Common myeloid progenitor, CD34-positive (primary cell): ENCODE measurements around the gene MSN.
"Not testable (repeated sequence)": the region's sequence is repeated elsewhere in the genome, so short reads cannot be mapped to it uniquely, and the experiment has no call there.

Experiments
- CTCF ChIA-PET: fragments of 350-600 bp; sonication (Branson Sonifier 250); formaldehyde crosslinking; loops from one replicate; lab custom pipeline; 2021; ENCODE audit warnings: antibody characterized with exemption; lab: Charles Lee
- POLR2A ChIA-PET: fragments of 350-600 bp; sonication (Branson Sonifier 250); formaldehyde crosslinking; loops from one replicate; lab custom pipeline; 2021; ENCODE audit warnings: antibody characterized with exemption; lab: Charles Lee
- DNase-seq, 3 donors: peaks; one replicate each; pipeline versions ENCODE4 v3.0.0 to v3.0.0-alpha.2; 2013
- H3K27ac ChIP-seq, 2 experiments: 1 replicate in 1 of 2; 2 replicates in 1 of 2; pipeline ENCODE4 v1.7.0; 2013; ENCODE audit warnings: inconsistent platforms in 2 of 2, low read length in 2 of 2, mild to moderate bottlenecking in 2 of 2, low read depth in 1 of 2, moderate library complexity in 1 of 2; ENCODE audit not compliant: severe bottlenecking in 2 of 2, insufficient read depth in 1 of 2, poor library complexity in 1 of 2
- H3K27me3 ChIP-seq, 5 experiments: replicated peaks in 2 of 5; 1 replicate in 3 of 5; 2 replicates in 2 of 5; pipeline versions ENCODE4 v1.6.1 to v1.7.0; 2013; ENCODE audit warnings: low read length in 4 of 5, mild to moderate bottlenecking in 2 of 5, moderate library complexity in 2 of 5, inconsistent platforms in 1 of 5; ENCODE audit not compliant: insufficient read depth in 5 of 5, control insufficient read depth in 4 of 5
- H3K36me3 ChIP-seq, 4 experiments: 1 replicate in 2 of 4; 2 replicates in 2 of 4; pipeline versions ENCODE4 v1.6.1 to v1.7.0; 2013; ENCODE audit warnings: low read length in 3 of 4, control low read depth in 1 of 4, mild to moderate bottlenecking in 1 of 4; ENCODE audit not compliant: control insufficient read depth in 4 of 4, insufficient read depth in 4 of 4
- H3K4me1 ChIP-seq, 4 experiments: 1 replicate in 3 of 4; 2 replicates in 1 of 4; pipeline versions ENCODE4 v1.6.1 to v1.7.1; 2013; ENCODE audit warnings: low read length in 3 of 4, mild to moderate bottlenecking in 3 of 4, control low read depth in 1 of 4, inconsistent platforms in 1 of 4, moderate library complexity in 1 of 4; ENCODE audit not compliant: control insufficient read depth in 4 of 4, insufficient read depth in 4 of 4; ENCODE audit errors: control extremely low read depth in 1 of 4
- H3K4me3 ChIP-seq, 7 experiments: 1 replicate in 4 of 7; 2 replicates in 3 of 7; pipeline versions ENCODE4 v1.5.1 to v1.7.0; 2013; ENCODE audit warnings: mild to moderate bottlenecking in 7 of 7, low read length in 6 of 7, moderate library complexity in 6 of 7, inconsistent platforms in 2 of 7, low read depth in 2 of 7, control low read depth in 1 of 7; ENCODE audit not compliant: insufficient read depth in 4 of 7, control insufficient read depth in 1 of 7; ENCODE audit errors: extremely low read depth in 1 of 7
- H3K9me3 ChIP-seq, 5 experiments: 1 replicate in 4 of 5; 2 replicates in 1 of 5; pipeline versions ENCODE4 v1.6.1 to v1.7.1; 2013; ENCODE audit warnings: low read length in 4 of 5, mild to moderate bottlenecking in 2 of 5, inconsistent platforms in 1 of 5, low read depth in 1 of 5, moderate library complexity in 1 of 5; ENCODE audit not compliant: control insufficient read depth in 4 of 5, insufficient read depth in 2 of 5; ENCODE audit errors: control extremely low read depth in 1 of 5
- WGBS: methylation state at CpG from one replicate; pipeline ENCODE4 v1.1.5; 2013; ENCODE audit not compliant: insufficient coverage; 5-methylcytosine and 5-hydroxymethylcytosine counted together

MSN gene

DNA sequence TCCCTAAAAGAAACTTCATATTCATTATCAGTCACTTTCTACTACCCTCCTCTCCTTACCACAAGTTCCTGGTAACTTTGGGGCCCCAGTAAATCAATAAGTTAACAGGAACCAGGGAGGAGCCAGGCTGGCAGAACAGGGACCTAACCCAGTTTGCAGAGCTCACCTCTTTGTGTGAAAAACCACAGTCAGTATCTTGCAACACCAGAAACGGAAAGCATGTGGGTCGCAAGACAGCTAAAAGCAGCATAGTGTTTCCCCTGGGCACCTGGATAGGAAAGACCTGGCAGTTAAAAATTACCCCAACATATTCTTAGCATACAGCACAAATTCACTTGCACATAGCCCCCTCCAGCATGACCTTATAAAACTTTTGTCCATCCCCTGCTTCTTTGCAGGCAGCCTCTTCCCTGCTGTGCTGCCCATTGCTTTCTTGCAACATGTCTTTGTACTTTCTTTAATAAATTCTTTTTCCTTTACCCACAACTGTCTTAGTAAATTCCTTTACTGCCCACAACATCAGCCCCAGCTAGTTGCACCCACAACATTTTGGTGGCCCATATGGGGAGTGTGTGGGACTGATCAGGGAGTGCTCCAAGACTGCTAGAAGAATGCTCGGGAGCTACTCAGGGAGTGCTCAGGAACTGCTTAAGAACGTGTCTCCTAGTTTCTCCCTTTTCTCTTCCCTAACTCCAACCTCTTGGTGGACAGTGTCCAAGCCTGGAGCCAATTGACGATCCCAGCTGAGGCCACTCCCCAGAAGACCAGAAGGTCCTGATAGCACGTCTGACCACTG is 83.4 kb downstream of the MSN start:
- Histone ChIP-seq H3K27me3 (no peaks in the 10 kb centered on the region), H3K4me3 (peak overlapping the region in 4 of 7 experiments; percentile 20 to 51 (median 26)), H3K36me3 (no peaks in the 10 kb centered on the region), H3K27ac (peak overlapping the region; percentile 36 to 60), H3K4me1 (peaks cover 9 to 42% (median 32%) of the 10 kb centered on the region in 4 experiments), H3K9me3 (no peaks in the 10 kb centered on the region)
- 41% methylated on average over 4 of the region's 6 CpGs for WGBS
- CTCF ChIA-PET = interaction anchor here (1.0 to 1.9 kb wide), 6 partner anchors 14 to 359 kb away, joined by 3 to 7 read pairs (median 4); no protein-coding TSS in a partner anchor
- POLR2A ChIA-PET = interaction anchor here (1.5 kb wide), 1 partner anchor 264 kb away, joined by 7 read pairs; no protein-coding TSS in a partner anchor
- DNase-seq = peak; percentile 87 to 98 (median 97)

DNA sequence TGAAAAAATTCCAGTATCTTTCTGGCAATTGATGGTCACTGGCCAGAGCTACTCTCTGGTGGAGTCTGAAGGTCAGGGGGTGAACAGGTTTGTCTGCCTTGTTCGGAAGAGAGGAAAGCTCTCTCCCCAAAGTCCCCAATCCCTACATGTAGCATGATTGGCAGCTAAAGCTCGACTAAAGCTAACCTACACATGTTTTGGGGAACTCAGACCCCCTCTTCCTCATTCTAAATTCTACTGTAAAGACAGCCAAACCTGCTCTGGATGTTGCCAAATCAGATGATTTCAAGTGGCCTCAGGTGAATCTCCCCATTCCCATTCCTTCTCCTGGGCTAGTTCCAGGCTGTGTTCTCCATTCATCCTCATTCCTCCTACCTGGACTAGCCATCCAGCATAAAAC is 84.1 kb downstream of the MSN start:
- WGBS = 49% methylated on average over 2 of the region's 2 CpGs
- no peaks in the 10 kb centered on the region for H3K27me3 ChIP-seq
- H3K9me3 ChIP-seq = no peaks in the 10 kb centered on the region
- H3K27ac ChIP-seq = peak overlapping the region; percentile 36 to 60
- H3K4me1 ChIP-seq = peaks cover 9 to 39% (median 31%) of the 10 kb centered on the region in 4 experiments
- CTCF ChIA-PET = interaction anchor here (1.2 to 1.9 kb wide), 3 partner anchors 265 to 359 kb away, joined by 3 to 7 read pairs (median 4); no protein-coding TSS in a partner anchor
- DNase-seq = peak in 2 of 3 donors; percentile 67 to 77
- POLR2A ChIA-PET = interaction anchor here (0.5 to 1.5 kb wide), 2 partner anchors 236 to 264 kb away, joined by 3 to 7 read pairs; no protein-coding TSS in a partner anchor
- H3K4me3 ChIP-seq = peak overlapping the region in 3 of 7 experiments; percentile 20 to 51 (median 30)
- H3K36me3 ChIP-seq = no peaks in the 10 kb centered on the region

DNA sequence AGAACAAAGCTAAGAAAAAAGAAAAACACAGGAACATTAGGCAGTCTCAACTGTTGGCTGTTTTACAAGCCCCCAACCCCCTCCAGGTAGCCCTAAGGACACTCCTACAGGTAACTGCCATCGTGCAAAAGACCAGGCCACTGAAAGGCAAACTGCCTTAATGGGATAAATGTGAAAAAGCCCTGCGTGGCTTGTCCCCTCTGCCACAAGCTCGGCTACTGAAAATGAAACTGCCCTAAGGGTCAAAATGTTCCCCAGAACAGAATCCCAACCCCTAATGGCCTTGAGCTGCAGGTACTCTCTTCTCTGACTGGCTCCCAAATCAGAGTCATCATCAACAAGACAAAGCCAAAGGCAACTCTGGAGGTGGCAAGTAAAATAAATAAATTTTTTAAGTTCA is 84.8 kb downstream of the MSN start:
- H3K27ac ChIP-seq = peak overlapping the region in 1 of 2 experiments; percentile 14
- no peaks in the 10 kb centered on the region for H3K36me3 ChIP-seq
- H3K27me3 ChIP-seq = no peaks in the 10 kb centered on the region
- POLR2A ChIA-PET = interaction anchor here (0.5 to 0.7 kb wide), 2 partner anchors 236 to 263 kb away, joined by 3 read pairs; no protein-coding TSS in a partner anchor
- peak overlapping the region in 3 of 7 experiments; percentile 22 to 59 (median 58) for H3K4me3 ChIP-seq
- peak in 2 of 3 donors; percentile 10 to 26 for DNase-seq
- peaks cover 9 to 39% (median 31%) of the 10 kb centered on the region in 4 experiments for H3K4me1 ChIP-seq
- CTCF ChIA-PET = interaction anchor here (1.6 to 1.9 kb wide), 2 partner anchors 352 to 358 kb away, joined by 4 to 7 read pairs; no protein-coding TSS in a partner anchor
- 47% methylated on average over 2 of the region's 3 CpGs for WGBS
- H3K9me3 ChIP-seq = no peaks in the 10 kb centered on the region

DNA sequence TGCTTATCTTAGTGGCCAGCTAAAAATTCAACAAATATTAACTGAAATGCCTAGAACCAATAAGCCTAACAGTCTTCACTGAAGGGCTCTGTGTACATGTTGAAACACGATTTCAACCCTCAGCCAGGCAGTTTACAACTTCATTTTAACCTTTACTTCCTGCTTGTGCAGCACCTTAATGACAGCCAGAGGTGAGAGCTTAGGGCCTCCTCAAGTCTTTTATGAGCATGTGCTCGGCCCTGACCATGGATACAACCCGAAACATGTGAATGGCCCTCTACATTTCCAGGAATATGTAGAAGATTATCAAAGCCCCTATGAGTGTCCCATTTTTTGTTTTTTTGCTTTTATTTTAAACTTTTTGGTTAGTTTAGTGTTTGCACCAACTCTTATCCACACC is 88.3 kb downstream of the MSN start:
- 90% methylated on average over 3 of the region's 3 CpGs for WGBS

DNA sequence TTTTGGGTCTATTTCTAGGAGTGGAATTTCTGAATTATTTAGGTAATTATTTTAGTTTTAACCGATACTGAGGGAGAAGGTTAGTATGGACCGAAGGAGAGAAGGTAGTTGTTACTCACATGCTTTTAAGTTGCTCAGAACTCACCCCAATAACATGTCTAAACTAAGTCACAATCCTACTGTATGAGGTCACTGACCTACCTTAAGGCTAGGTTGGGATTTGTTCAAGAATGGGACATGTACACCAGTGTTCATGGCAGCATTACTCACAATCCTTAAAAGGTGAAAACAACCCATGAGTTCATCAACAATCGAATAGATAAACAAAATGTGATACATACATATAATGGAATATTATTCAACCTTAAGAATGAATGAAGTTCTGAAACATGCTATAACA is 90.5 kb downstream of the MSN start:
- no peak overlapping the region for H3K27ac ChIP-seq
- H3K4me3 ChIP-seq = no peak overlapping the region
- ChIA-PET CTCF (no interaction called here), POLR2A (no interaction called here)
- peaks cover 0 to 2% (median 0%) of the 10 kb centered on the region in 5 experiments for H3K27me3 ChIP-seq
- H3K9me3 ChIP-seq = no peaks in the 10 kb centered on the region
- WGBS = no CpG with 5 or more reads among the region's 3 CpGs
- H3K4me1 ChIP-seq = peaks cover under 1 to 6% (median 2%) of the 10 kb centered on the region in 4 experiments
- DNase-seq = no peak
- H3K36me3 ChIP-seq = no peaks in the 10 kb centered on the region

More for the DNA sequence above, 88.3 kb downstream of the MSN start:
- POLR2A ChIA-PET = no interaction called here
- no peaks in the 10 kb centered on the region for H3K36me3 ChIP-seq
- peaks cover 9 to 27% (median 22%) of the 10 kb centered on the region in 4 experiments for H3K4me1 ChIP-seq
- no peak overlapping the region for H3K27ac ChIP-seq
- DNase-seq = no peak
- no peaks in the 10 kb centered on the region for H3K9me3 ChIP-seq
- H3K4me3 ChIP-seq = no peak overlapping the region
- H3K27me3 ChIP-seq = peaks cover 0 to 2% (median 0%) of the 10 kb centered on the region in 5 experiments
- CTCF ChIA-PET = no interaction called here

DNA sequence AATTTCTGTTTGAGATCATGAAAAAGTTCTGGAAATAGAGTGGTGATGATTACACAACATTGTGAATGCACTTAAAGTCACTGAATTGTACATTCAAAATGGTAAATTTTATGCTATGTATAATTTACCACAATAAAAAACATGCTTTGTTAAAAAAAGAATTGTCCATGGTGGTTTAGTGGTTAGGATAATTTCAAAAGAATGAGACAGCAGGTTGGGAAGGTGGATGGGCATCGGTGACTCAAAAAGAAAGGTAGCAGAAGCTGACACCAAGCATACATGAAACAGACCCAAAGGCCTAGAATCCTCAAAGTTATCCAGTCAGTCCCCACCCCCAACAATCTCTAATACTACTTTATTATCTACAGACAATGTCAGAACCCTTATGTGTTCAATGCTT is 91.1 kb downstream of the MSN start:
- 67% methylated on average over 1 of the region's 1 CpG for WGBS
- Histone ChIP-seq H3K4me1 (peaks cover 0 to 6% (median 0%) of the 10 kb centered on the region in 4 experiments), H3K36me3 (no peaks in the 10 kb centered on the region), H3K27ac (no peak overlapping the region), H3K9me3 (peaks cover 0 to under 1% (median 0%) of the 10 kb centered on the region in 5 experiments), H3K27me3 (peaks cover 0 to 2% (median 0%) of the 10 kb centered on the region in 5 experiments), H3K4me3 (no peak overlapping the region)
- CTCF ChIA-PET = no interaction called here
- DNase-seq = peak in 2 of 3 donors; percentile 41 to 44
- POLR2A ChIA-PET = no interaction called here

DNA sequence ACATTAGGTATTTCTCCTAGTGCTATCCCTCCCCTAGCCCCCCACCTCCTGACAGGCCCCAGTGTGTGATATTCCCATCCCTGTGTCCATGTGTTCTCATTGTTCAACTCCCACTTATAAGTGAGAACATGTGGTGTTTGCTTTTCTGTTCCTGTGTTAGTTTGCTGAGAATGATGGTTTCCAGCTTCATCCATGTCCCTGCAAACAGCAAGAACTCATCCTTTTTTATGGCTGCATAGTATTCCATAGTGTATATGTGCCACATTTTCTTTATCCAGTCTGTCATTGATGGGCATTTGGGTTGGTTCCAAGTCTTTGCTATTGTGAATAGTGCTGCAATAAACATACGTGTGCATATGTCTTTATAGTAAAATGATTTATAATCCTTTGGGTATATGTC is 92.1 kb downstream of the MSN start:
- CTCF ChIA-PET, POLR2A ChIA-PET: not testable (repeated sequence)

More for the DNA sequence above, 92.1 kb downstream of the MSN start:
- H3K9me3 ChIP-seq, H3K4me1 ChIP-seq, DNase-seq, H3K36me3 ChIP-seq, H3K4me3 ChIP-seq, H3K27me3 ChIP-seq, H3K27ac ChIP-seq: not testable (repeated sequence)
- WGBS = no CpG with 5 or more reads among the region's 1 CpG
